Spleen (tissue), 7 donors: ENCODE results near the gene LMO2.

ENCODE experiments used
- POLR2AphosphoS5 ChIP-seq, 3 donors: sonication (generic); formaldehyde crosslinking; IDR thresholded peaks; one replicate each; pipeline ENCODE4 v1.5.1; 2017; ENCODE audit warnings: antibody characterized with exemption in 3 of 3
- TF ChIP-seq, protein P1 (sequence below), 11 experiments: fragments of 200-600 bp in 7 of 11; fragments of 450-650 bp in 4 of 11; sonication (generic) in 4 of 11; IDR thresholded peaks in 8 of 11; conservative IDR thresholded peaks in 3 of 11; 1 replicate in 7 of 11; 2 replicates in 4 of 11; pipeline versions ENCODE4 v1.4.0 to v1.8.0; 2016 to 2021; ENCODE audit warnings: antibody characterized with exemption in 11 of 11, inconsistent platforms in 4 of 11, mild to moderate bottlenecking in 1 of 11
- donor health status: DM: no; HTN: no; CAD: no; lungs with moderate emphysema.
- donor health status: DM: no; HTN: no; CAD: no.
- donor health status: DM: no; HTN: no; CAD: no.

DNA sequence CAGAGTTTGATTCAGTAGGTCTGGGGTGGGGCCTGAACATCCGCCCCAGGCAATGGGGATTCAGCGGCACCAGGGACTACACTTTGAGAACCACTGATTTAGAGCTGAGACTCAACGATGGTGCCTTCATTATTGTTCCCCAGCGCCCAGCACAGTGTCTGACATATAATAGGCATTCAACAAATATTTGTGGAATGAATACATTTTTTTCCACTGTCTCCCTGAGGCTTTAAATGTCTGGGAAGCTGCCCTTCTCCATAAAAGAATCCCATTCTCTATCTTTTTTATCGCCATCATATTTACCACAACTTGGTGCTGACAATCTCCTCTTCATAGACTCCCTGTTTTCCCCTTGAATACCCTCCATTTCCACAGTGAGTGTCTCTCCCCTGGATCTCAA, 23.6 kb upstream of the LMO2 start:
- TF ChIP-seq, protein P1, sequence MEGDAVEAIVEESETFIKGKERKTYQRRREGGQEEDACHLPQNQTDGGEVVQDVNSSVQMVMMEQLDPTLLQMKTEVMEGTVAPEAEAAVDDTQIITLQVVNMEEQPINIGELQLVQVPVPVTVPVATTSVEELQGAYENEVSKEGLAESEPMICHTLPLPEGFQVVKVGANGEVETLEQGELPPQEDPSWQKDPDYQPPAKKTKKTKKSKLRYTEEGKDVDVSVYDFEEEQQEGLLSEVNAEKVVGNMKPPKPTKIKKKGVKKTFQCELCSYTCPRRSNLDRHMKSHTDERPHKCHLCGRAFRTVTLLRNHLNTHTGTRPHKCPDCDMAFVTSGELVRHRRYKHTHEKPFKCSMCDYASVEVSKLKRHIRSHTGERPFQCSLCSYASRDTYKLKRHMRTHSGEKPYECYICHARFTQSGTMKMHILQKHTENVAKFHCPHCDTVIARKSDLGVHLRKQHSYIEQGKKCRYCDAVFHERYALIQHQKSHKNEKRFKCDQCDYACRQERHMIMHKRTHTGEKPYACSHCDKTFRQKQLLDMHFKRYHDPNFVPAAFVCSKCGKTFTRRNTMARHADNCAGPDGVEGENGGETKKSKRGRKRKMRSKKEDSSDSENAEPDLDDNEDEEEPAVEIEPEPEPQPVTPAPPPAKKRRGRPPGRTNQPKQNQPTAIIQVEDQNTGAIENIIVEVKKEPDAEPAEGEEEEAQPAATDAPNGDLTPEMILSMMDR (IDR thresholded peaks at IDR 0.05 in 8 of 11, conservative IDR thresholded peaks at IDR 0.05 in 3 of 11), result no peak
- no peak for TF ChIP-seq POLR2AphosphoS5 (IDR thresholded peaks at IDR 0.05)
